Mesenteric fat pad (tissue), 1 donor: ENCODE measurements around the gene SCIN. TPM values are rescaled to one million over a fixed set of nuclear protein-coding genes. Genes with fewer than 3 reads are reported as not detected.
"Not testable (repeated sequence)": the region's sequence is repeated elsewhere in the genome, so short reads cannot be mapped to it uniquely, and the experiment has no call there.

Experiments used
- DNase-seq: peaks from one replicate; pipeline ENCODE4 v3.0.0-alpha.2; 2020; ENCODE audit warnings: low spot score
- total RNA-seq: library from RNA; stranded (reverse); fragmentation: NEBNext Ultra II Directional; extraction: Animal tissue kit (Norgen Biotek cat#: 25700); gene quantifications from one replicate; pipeline ENCODE4 v1.2.1, GENCODE V29; 2021
- donor health status: DM: yes; HTN: yes; CAD: no.

Gene SCIN
- total RNA-seq, 1 donor from 2014 or later = 3.9 TPM

- DNase-seq = no peak
Observed at GRCh38 chr7:12610899-12611298, 40.4 kb downstream of the SCIN start.

- no peak for DNase-seq
Observed at GRCh38 chr7:12612622-12613021, 42.1 kb downstream of the SCIN start.

GRCh38 chr7:12619461-12620069 is 49.0 kb downstream of the SCIN start:
- DNase-seq = no peak

- no peak for DNase-seq
Observed at GRCh38 chr7:12620371-12620770, 49.9 kb downstream of the SCIN start.

GRCh38 chr7:12623223-12623622 is 52.7 kb downstream of the SCIN start:
- DNase-seq = no peak

- no peak for DNase-seq
Observed at GRCh38 chr7:12623885-12624498, 53.5 kb downstream of the SCIN start.

- no peak for DNase-seq
Observed at GRCh38 chr7:12625836-12626235, 55.3 kb downstream of the SCIN start.

GRCh38 chr7:12629816-12630512 is 59.4 kb downstream of the SCIN start:
- no peak for DNase-seq

GRCh38 chr7:12630513-12630819 is 59.9 kb downstream of the SCIN start:
- DNase-seq = no peak

GRCh38 chr7:12633582-12633981 is 63.1 kb downstream of the SCIN start:
- DNase-seq = no peak

GRCh38 chr7:12635830-12636229 is 65.3 kb downstream of the SCIN start:
- DNase-seq = no peak

GRCh38 chr7:12637328-12637727 is 66.8 kb downstream of the SCIN start:
- no peak for DNase-seq

GRCh38 chr7:12637819-12638592 is 67.5 kb downstream of the SCIN start:
- DNase-seq = no peak

GRCh38 chr7:12638851-12639456 is 68.4 kb downstream of the SCIN start:
- DNase-seq = no peak

- no peak for DNase-seq
Observed at GRCh38 chr7:12640299-12641096, 70.0 kb downstream of the SCIN start.

GRCh38 chr7:12641196-12641595 is 70.7 kb downstream of the SCIN start:
- no peak for DNase-seq

GRCh38 chr7:12642508-12642907 is 72.0 kb downstream of the SCIN start:
- DNase-seq = no peak

- DNase-seq = no peak
Observed at GRCh38 chr7:12643001-12643643, 72.6 kb downstream of the SCIN start.

- DNase-seq = no peak
Observed at GRCh38 chr7:12643644-12644043, 73.1 kb downstream of the SCIN start.

- not testable (repeated sequence) for DNase-seq
Observed at GRCh38 chr7:12645212-12645611, 74.7 kb downstream of the SCIN start.
